Uterus (tissue), 2 donors: Measurements from ENCODE around the gene CDKAL1.

Experiments
- POLR2A ChIP-seq, 2 donors: fragments of 450-650 bp; IDR thresholded peaks; one replicate each; pipeline ENCODE4 v1.6.1; 2016; ENCODE audit warnings: antibody characterized with exemption in 2 of 2, mild to moderate bottlenecking in 1 of 2, moderate library complexity in 1 of 2
- TF ChIP-seq, protein P1 (sequence below), 4 experiments: fragments of 200-600 bp in 2 of 4; fragments of 450-650 bp in 2 of 4; sonication (generic) in 2 of 4; IDR thresholded peaks; one replicate each; pipeline ENCODE4 v1.5.1; 2016 to 2019; ENCODE audit warnings: antibody characterized with exemption in 4 of 4, mild to moderate bottlenecking in 2 of 4, moderate library complexity in 1 of 4

DNA sequence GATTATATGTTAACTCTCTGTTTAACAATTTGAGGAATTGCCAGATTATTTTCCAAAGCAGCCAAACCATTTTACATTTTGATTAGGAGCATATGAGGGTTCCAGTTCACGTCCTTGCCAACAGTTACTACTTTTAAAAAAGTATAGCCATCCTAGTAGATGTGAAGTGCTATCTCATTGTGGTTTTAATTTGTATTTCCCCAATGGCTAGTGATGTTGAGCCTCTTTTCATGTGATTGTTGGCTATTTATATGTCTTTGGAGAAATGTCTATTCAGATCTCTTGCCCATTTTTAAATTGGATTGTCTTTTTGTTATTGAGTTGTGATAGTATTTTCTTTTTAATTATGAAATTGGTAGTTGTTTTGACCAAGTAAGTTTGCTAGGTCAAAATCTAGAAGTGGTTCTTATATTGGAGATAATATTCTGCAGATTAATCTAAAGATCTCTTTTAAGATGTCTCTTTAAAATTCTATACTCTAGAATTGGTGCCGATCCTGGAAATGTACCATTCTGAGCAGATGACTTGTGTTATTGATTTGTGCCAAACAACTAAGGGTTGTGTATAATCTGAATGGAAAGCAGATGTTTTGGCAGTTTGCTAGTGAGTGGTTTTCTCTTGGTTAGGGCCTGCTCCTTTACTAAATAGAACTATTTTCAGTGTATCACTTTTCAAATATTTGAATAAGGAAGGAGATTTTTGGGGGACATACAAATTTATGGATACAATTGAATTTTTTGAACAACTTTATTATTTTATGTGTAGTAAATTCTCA is 99.5 kb downstream of the CDKAL1 start:
- no peak for TF ChIP-seq POLR2A (IDR thresholded peaks at IDR 0.05)
- TF ChIP-seq, protein P1, sequence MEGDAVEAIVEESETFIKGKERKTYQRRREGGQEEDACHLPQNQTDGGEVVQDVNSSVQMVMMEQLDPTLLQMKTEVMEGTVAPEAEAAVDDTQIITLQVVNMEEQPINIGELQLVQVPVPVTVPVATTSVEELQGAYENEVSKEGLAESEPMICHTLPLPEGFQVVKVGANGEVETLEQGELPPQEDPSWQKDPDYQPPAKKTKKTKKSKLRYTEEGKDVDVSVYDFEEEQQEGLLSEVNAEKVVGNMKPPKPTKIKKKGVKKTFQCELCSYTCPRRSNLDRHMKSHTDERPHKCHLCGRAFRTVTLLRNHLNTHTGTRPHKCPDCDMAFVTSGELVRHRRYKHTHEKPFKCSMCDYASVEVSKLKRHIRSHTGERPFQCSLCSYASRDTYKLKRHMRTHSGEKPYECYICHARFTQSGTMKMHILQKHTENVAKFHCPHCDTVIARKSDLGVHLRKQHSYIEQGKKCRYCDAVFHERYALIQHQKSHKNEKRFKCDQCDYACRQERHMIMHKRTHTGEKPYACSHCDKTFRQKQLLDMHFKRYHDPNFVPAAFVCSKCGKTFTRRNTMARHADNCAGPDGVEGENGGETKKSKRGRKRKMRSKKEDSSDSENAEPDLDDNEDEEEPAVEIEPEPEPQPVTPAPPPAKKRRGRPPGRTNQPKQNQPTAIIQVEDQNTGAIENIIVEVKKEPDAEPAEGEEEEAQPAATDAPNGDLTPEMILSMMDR (IDR thresholded peaks at IDR 0.05): no peak
